GM19372 (cell line): ENCODE results near the gene PRSS38.

Source experiments
- ATAC-seq: cut with Tn5 transposase; IDR thresholded peaks from one replicate; pipeline ENCODE4 v1.9.1; 2021; ENCODE audit warnings: mild to moderate bottlenecking, low read depth, moderate library complexity; ENCODE audit not compliant: unreplicated experiment

PRSS38 gene

GRCh38 chr1:227792216-227793078 is 23.0 kb upstream of the PRSS38 start:
- no peak for ATAC-seq

DNA sequence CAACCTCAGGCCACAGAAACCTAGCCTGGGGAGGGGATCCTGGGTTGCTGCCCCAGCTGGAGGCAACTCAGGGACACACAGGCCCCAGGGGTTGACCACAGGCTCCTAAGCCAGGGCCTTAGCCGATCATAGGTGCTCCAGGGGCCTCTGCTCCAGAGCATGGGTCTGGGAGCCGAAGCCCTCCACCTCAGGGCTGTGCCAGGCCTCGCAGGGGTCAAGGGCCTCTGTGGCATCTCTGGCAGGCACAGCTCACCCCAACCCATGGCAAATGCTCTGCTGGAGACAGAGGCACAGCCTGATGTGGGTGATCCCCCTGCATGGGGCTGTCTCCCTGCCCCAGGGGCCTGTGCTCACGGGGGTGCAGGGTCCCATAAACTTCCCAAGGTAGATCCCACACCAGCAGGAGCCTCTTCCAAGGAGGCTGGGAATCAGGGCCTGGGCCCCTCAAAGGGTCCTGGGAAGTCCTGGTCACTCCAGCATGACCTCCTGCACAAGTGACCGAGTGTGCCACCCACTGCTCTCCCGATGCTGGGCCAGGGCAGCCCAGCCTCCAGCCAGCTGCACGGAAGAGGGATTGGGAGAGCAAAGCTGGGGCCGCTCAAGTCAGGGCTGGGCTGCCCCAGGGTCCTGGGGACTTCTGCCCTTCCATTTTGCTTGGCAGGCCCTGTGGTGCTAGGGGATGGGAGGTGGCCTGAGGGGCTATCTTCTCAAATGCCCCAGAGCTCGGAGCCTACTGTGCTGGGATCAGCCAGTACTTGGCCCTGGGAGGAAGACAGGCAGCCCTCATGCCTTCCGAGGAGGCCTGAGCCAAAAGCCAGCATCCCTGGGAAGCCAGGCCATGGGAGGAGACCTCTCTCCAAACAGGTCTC is 22.2 kb upstream of the PRSS38 start:
- no peak for ATAC-seq

DNA sequence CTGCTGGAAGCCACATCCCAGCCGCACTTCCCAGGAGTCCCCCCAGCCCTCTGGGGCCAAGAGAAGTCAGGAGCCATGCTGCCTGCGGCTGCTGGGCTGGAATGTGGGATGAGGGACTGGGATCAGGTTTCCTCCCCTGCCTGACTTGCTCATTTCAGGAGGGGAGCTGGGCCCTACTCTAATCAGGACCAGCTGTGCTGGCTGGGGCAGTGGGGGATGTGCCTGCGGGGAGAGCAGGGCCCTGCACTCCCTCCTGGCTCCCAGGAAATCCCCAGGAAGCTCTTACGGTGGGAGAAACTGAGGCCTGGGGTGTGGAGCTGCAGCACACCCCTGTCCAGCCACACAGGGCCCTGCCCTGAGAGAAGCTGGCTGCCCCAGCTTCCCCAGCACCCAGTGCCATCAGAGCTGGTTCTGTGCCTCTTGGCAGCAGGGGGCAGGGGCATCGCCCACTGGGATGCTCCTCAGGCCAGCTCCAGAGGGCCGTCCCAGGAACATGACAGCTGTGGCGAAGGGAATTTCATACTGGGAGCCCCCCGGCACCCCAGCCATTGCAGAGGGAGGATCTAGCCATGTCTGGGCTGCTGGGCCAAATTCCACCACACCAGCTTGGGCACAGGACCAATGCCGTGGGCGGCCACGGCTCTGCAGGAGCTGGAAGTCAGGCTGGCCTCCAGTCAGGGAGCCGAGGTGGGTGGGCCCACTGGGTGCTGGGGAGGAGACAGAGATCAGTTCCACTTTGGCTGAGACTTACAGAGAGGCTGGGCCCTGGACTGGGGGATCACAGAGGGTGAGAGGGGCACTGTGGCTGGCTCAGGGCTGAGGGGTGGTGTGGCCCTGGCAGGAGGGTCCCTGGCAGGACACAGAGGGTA is 21.3 kb upstream of the PRSS38 start:
- no peak for ATAC-seq

DNA sequence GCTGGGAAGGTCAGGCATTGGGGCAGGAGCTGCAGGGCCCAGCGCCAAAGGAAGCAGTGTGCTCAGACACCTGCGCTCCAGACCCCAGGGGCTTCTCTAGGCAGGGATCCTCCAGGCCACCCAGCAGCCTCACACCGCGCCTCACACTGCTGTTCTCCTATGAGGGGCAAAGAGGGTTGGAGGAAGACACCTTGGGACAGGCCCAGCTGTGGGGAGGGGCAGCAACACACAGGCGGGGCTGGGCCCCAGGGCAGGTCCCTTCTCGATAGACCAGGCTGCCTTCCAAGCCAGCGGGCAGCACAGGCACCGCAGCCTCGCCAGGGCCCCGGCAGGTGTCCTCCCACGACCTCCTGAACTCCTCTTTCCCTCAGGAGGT is 20.7 kb upstream of the PRSS38 start:
- no peak for ATAC-seq

- ATAC-seq: no peak
Observed at GRCh38 chr1:227795732-227796131, 19.7 kb upstream of the PRSS38 start.

DNA sequence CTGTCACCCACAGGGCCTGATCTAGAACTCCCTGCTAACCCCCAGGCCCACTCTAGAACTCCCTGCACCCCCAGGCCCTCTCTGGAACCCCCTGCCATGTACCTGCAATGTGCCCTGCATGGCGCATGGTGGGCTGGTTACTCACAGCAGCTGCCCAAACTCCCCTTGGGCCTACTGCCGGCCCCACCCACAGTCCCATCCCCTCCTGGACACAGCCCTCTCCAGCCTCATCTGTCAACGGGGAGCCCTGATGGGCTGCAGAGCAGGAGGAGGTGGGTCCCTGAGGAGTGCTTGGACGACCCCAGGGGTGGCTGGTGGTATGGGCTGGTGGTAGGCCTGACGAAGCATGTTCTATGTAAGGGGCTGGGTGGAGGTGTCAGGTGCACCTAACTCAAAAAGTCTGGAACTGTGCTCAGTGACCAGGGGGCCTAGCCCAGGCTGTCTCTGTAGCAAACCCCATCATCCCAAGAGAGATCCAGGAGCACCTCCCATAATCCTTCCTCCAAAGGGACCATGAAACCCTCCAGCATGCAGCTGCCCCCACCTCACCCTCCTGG is 19.0 kb upstream of the PRSS38 start:
- ATAC-seq: no peak

DNA sequence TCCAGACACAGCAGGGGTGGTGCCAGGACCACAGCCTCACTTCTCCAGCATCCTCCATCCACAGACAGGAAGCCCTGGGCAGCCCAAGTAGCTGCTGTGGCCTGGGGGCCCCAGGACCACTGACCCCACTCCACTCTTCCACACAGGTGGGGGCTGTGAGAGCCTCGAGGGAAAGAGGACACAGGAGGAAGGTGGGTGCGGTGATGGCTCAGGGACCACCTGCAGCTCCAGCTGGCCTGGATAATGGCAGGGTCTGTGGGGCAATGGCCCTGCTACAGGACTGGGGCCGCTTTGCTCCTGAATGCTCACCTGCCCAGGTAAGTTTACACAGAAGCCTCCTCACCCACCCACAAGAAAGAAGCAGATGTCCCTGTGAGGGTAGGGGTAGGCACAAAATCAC is 18.3 kb upstream of the PRSS38 start:
- ATAC-seq: no peak

DNA sequence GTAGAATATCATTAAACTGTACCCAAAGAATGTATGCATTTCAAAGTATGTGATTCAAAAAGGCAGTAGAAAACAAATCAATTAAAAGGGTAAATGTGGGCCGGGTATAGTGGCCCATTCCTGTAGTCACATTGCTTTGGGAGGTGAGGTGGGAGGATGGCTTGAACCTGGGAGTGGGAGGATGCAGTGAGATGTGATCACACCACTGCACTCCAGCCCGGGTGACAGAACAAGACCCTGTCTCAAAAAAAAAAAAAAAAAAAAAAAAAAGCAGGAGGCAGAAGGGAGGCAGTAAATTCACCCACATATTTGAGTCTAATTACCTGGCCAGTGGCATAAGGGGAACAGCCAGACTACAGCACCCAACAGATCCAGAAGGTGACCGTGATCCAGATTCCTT is 17.9 kb upstream of the PRSS38 start:
- no peak for ATAC-seq

- ATAC-seq: no peak
Observed at GRCh38 chr1:227798078-227798802, 17.2 kb upstream of the PRSS38 start.

DNA sequence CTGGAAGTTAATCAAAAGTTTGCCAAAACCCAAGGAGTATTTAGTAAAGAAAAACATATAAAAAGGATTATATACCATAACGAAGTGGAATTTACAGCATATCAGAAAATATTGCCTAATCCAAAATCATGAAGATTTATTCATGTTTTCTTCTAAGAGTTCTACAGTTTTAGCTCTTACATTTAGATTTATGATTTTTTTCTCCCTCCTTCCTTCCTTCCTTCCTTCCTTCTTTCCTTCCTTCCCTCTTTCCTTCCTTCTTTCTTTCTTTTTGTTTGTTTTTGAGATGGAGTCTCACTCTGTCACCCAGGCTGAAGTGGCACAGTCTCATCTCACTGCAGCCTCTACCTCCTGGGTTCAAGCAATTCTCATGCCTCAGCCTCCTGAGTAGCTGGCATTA is 15.7 kb upstream of the PRSS38 start:
- no peak for ATAC-seq

GRCh38 chr1:227803933-227804332 is 11.5 kb upstream of the PRSS38 start:
- no peak for ATAC-seq

DNA sequence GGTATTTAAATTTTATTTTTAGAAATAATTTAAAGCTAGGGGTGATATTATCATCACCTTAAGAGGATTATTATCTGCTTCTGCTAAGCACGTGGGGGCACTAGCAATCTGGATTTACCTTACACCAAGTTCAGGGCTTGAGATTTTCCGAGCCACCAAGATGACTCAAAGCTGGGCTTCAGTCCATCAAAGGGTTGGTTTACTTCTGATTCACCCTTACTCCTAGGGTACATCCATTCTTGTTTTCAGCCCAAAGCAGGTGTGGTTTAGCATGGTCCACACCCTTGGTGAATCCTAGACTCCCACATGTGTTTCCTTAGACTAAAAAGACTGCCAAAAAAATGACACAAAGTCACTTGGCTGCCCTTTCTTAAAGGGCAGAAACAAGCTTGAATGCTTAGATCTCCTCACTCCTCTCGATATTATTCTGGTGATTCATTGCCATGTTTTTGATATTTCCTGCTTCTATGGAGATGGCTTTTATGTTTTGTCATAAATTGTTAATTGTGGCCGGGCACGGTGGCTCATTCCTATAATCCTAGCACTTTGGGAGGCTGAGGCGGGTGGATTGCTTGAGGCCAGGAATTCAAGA is 9.8 kb upstream of the PRSS38 start:
- ATAC-seq: no peak

DNA sequence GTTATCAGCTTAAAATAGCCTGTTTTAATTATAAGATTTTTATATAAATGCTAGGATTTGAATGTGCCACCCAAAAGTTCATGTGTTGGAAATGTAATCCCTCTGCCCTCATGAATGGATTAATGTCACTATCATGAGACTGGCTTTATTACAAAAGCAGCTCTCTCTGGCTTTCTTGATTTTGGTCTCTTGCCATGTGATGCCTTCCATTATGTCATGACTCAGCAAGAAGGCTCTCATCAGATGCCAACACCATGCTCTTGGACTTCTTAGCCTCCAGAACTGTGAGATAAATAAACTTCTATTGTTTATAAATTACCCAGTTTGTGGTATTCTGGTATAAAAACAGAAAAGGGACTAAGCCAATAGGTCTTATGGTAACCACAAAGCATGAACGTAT is 6.9 kb upstream of the PRSS38 start:
- ATAC-seq: no peak

DNA sequence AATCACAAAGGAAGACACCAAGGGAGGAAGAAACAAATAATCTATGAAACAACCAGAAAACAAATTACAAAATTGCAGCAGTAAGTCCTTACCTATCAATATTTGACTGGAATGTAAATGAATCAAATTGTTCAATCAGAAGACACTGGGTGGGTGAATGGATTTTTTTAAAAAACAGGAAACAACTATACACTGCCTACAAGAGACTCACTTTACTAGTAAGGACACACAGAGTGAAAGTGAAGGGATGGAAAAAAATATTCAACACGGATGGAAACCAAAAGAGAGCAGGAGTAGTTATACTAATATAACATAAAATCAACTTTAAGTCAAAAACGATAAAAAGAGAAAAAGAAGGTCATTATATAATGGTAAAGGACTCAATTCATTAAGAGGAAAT is 6.4 kb upstream of the PRSS38 start:
- ATAC-seq: no peak

GRCh38 chr1:227813962-227814361 is 1.5 kb upstream of the PRSS38 start:
- no peak for ATAC-seq

DNA sequence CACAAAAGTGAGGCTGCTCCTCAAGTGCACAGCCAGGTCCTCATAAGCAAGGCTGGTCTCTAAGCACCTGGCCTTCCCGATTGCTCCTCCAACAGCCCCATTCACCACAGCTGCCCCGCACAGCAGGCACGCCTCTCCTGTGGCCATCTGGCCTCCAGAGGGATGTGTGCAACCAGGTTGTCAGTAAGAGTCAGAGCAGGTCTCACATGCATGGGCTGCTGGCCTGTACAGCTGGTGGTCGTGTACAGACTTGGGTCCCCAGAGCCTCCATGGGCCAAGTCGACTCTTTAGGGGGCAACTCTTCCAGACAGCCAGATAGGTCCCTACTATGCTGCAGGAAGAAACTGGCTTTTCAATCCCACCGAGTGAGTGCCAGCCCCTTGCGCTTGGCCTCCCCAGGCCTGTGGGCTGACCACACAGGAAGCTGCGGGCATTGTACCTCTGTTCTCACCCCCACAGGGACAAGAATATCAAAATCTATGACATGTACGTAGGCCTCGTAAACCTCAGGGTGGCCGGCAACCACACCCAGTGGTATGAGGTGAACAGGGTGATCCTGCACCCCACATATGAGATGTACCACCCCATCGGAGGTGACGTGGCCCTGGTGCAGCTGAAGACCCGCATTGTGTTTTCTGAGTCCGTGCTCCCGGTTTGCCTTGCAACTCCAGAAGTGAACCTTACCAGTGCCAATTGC is 1.4 kb downstream of the PRSS38 start:
- no peak for ATAC-seq

DNA sequence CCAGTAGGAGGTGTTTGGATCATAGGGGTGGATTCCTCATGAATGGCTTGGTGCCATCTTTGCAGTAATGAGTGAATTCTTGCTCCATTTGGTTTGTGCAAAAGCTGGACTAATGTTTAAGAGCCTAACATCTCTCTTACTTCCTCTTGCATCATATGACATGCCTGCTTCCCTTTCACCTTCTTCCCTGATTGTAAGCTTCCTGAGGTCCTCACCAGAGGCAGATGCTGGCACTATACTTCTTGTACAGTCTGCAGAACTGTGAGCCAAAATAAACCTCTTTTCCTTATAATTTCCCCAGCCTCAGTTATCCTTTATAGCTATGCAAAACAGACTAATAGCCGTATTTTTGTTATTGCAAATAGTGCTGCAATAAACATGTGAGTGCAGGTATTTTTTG is 8.1 kb downstream of the PRSS38 start:
- no peak for ATAC-seq

GRCh38 chr1:227824204-227824603 is 8.7 kb downstream of the PRSS38 start:
- ATAC-seq: no peak

- no peak for ATAC-seq
Observed at GRCh38 chr1:227828786-227829185, 13.3 kb downstream of the PRSS38 start.
